Body of pancreas (tissue), 4 donors: ENCODE results near the gene DTYMK. TPM values are rescaled to one million over a fixed set of nuclear protein-coding genes. Genes with fewer than 3 reads are reported as not detected.

Source experiments
- ATAC-seq: fragments of 150-250 bp; one replicate; pipeline ENCODE4 v1.9.1; 2016
- DNase-seq, 4 donors: peaks; one replicate each; pipeline ENCODE4 v3.0.0-alpha.2; 2019
- H3K27ac ChIP-seq, 4 donors: fragments of 200-600 bp; sonication (generic); 1 replicate in 3 of 4; 2 replicates in 1 of 4; pipeline versions ENCODE4 v1.5.1 to v1.6.1; 2016 to 2019; ENCODE audit warnings: mild to moderate bottlenecking in 1 of 4, mixed read lengths in 1 of 4, moderate library complexity in 1 of 4
- H3K27me3 ChIP-seq, 2 donors: fragments of 200-600 bp; sonication (generic); one replicate each; pipeline ENCODE4 v1.6.0; 2016; ENCODE audit warnings: mild to moderate bottlenecking in 1 of 2
- H3K36me3 ChIP-seq, 2 donors: fragments of 200-600 bp; sonication (generic); replicated peaks in 1 of 2; 2 replicates each; pipeline ENCODE4 v1.5.1; 2016; ENCODE audit warnings: low read depth in 2 of 2; ENCODE audit not compliant: insufficient read depth in 1 of 2
- H3K4me1 ChIP-seq: fragments of 200-600 bp; sonication (generic); one replicate; pipeline ENCODE4 v1.6.0; 2016
- H3K4me3 ChIP-seq, 2 donors: fragments of 200-600 bp; sonication (generic); 1 replicate in 1 of 2; 2 replicates in 1 of 2; pipeline ENCODE4 v1.5.1; 2016 to 2019
- H3K9me3 ChIP-seq, 3 donors: fragments of 200-600 bp; sonication (generic); 1 replicate in 2 of 3; 2 replicates in 1 of 3; pipeline ENCODE4 v1.5.1; 2016
- WGBS, 2 donors: methylation state at CpG; one replicate each; pipeline ENCODE4 v1.1.5; 2017; 5-methylcytosine and 5-hydroxymethylcytosine counted together
- intact Hi-C: fragments of 100-400 bp; cut with DNase I; formaldehyde crosslinking; loops from one replicate; pipeline ENCODE4 v1.15.1; 2023
- total RNA-seq, 2 donors: library from RNA; depleted of rRNA; stranded (reverse); fragments of >200 nt; gene quantifications; one replicate each; pipeline ENCODE4 v1.1.0, GENCODE V29; 2016
- TF ChIP-seq, protein P1 (sequence below), 7 experiments: fragments of 450-650 bp in 4 of 7; fragments of 200-600 bp in 3 of 7; sonication (generic) in 3 of 7; IDR thresholded peaks; one replicate each; pipeline ENCODE4 v1.5.1; 2016 to 2019; ENCODE audit warnings: antibody characterized with exemption in 7 of 7

DTYMK gene
- total RNA-seq, 2 donors from 2014 or later: 5.7 to 12.5 TPM

DNA sequence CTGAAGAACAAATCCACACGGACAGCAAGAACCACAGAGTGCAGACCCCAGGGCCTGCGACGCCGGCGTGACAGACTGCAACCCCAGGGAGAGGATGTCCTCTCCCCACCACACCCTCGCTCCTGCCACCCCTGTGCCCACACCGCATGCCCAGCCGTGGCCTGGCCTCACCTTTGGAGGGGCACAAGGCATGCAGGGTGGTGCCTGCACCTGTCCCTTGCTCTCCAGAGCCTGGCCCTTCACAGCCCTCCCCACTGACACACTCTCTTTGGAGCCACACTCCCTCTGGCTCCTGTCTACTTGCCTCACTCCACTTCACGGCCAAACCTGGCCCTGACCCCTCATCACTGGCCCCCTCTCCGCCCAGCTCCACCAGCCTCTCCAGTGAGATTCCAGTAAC lies 58.9 kb downstream of the DTYMK start:
- intact Hi-C loops: no loop called here
- H3K27me3 ChIP-seq: no peaks in the 10 kb centered on the region
- peak overlapping the region in 1 of 4 donors; percentile 8 for H3K27ac ChIP-seq
- DNase-seq: no peak
- peaks cover 0 to 5% of the 10 kb centered on the region in 2 donors for H3K36me3 ChIP-seq
- TF ChIP-seq, protein P1, sequence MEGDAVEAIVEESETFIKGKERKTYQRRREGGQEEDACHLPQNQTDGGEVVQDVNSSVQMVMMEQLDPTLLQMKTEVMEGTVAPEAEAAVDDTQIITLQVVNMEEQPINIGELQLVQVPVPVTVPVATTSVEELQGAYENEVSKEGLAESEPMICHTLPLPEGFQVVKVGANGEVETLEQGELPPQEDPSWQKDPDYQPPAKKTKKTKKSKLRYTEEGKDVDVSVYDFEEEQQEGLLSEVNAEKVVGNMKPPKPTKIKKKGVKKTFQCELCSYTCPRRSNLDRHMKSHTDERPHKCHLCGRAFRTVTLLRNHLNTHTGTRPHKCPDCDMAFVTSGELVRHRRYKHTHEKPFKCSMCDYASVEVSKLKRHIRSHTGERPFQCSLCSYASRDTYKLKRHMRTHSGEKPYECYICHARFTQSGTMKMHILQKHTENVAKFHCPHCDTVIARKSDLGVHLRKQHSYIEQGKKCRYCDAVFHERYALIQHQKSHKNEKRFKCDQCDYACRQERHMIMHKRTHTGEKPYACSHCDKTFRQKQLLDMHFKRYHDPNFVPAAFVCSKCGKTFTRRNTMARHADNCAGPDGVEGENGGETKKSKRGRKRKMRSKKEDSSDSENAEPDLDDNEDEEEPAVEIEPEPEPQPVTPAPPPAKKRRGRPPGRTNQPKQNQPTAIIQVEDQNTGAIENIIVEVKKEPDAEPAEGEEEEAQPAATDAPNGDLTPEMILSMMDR (IDR thresholded peaks at IDR 0.05): no peak
- H3K4me1 ChIP-seq: peaks cover 13% of the 10 kb centered on the region
- ATAC-seq: no peak
- 69 to 85% methylated on average over 2 to 9 of the region's 10 CpGs for WGBS, 2 donors
- no peak overlapping the region for H3K4me3 ChIP-seq
- no peaks in the 10 kb centered on the region for H3K9me3 ChIP-seq

Other genes starting within 250 kb of the DTYMK start
- 100 to 1,000 TPM; 129 to 144 TPM for gene STK25, start 178.2 kb downstream of the DTYMK start, total RNA-seq
- 10 to 100 TPM; 33.2 to 62.3 TPM for gene BOK, start 128.1 kb downstream of the DTYMK start, total RNA-seq
- 10 to 100 TPM; 44.4 to 59.0 TPM for gene THAP4, start 49.7 kb downstream of the DTYMK start, total RNA-seq
- 10 to 100 TPM; 27.5 to 54.4 TPM for gene ATG4B, start 49.1 kb downstream of the DTYMK start, total RNA-seq
- gene ING5, start 15.2 kb upstream of the DTYMK start, total RNA-seq: 10 to 100 TPM; 28.5 to 89.0 TPM
- gene D2HGDH, start 47.8 kb upstream of the DTYMK start, total RNA-seq: 10 to 100 TPM; 27.0 to 42.5 TPM
- not detected for gene GAL3ST2, start 90.0 kb upstream of the DTYMK start, total RNA-seq
- gene NEU4, start 122.4 kb upstream of the DTYMK start, total RNA-seq: not detected
- 1 to 10 TPM in 1 of 2 donors, under 1 TPM in 1; 0.99 to 1.3 TPM for gene PDCD1, start 172.1 kb upstream of the DTYMK start, total RNA-seq
- not detected for gene RTP5, start 182.9 kb upstream of the DTYMK start, total RNA-seq